Small intestine (tissue), 7 donors: ENCODE measurements around the gene SNX32. TPM values are rescaled to one million over a fixed set of nuclear protein-coding genes. Genes with fewer than 3 reads are reported as not detected.

Experiments used
- DNase-seq, 2 donors: peaks; one replicate each; pipeline versions ENCODE4 v3.0.0 to v3.0.0-alpha.2; 2013
- FAIRE-seq: peaks from 2 replicates; lab custom pipeline; 2012; peaks lifted over from hg19 to GRCh38; lab: Jason Lieb, UNC
- H3K27ac ChIP-seq, 3 donors: one replicate each; pipeline ENCODE4 v1.5.1; 2013; ENCODE audit warnings: low read length in 2 of 3, mild to moderate bottlenecking in 2 of 3, control low read depth in 1 of 3, inconsistent platforms in 1 of 3, low read depth in 1 of 3, moderate library complexity in 1 of 3
- H3K27me3 ChIP-seq, 3 donors: one replicate each; pipeline ENCODE4 v1.6.1; 2013; ENCODE audit warnings: low read length in 3 of 3, inconsistent platforms in 1 of 3; ENCODE audit not compliant: control insufficient read depth in 3 of 3, insufficient read depth in 3 of 3
- H3K36me3 ChIP-seq, 3 donors: one replicate each; pipeline ENCODE4 v1.6.1; 2013; ENCODE audit warnings: low read length in 3 of 3, inconsistent platforms in 1 of 3, low read depth in 1 of 3, mild to moderate bottlenecking in 1 of 3, moderate library complexity in 1 of 3; ENCODE audit not compliant: control insufficient read depth in 3 of 3, insufficient read depth in 2 of 3
- H3K4me1 ChIP-seq, 3 donors: one replicate each; pipeline ENCODE4 v1.6.1; 2013; ENCODE audit warnings: low read length in 2 of 3, inconsistent platforms in 1 of 3, low read depth in 1 of 3, mild to moderate bottlenecking in 1 of 3, moderate library complexity in 1 of 3; ENCODE audit not compliant: control insufficient read depth in 3 of 3, insufficient read depth in 2 of 3
- H3K4me3 ChIP-seq, 3 donors: one replicate each; pipeline ENCODE4 v1.5.1; 2013; ENCODE audit warnings: low read length in 3 of 3, control low read depth in 1 of 3, inconsistent platforms in 1 of 3, low read depth in 1 of 3, mild to moderate bottlenecking in 1 of 3, moderate library complexity in 1 of 3
- H3K9me3 ChIP-seq, 2 donors: one replicate each; pipeline ENCODE4 v1.6.1; 2013; ENCODE audit warnings: low read depth in 1 of 2, low read length in 1 of 2; ENCODE audit not compliant: control insufficient read depth in 2 of 2, insufficient read depth in 1 of 2
- WGBS, 3 donors: extraction: QIAGEN DNeasy Blood & Tissue Kit; methylation state at CpG; one replicate each; pipeline ENCODE4 v1.1.7; 2013; 5-methylcytosine and 5-hydroxymethylcytosine counted together
- polyA plus RNA-seq, 4 donors: library from polyadenylated mRNA; stranded (reverse) in 3 of 4; unstranded in 1 of 4; fragments of 200-250 nt in 3 of 4; fragments of 120-200 nt in 1 of 4; gene quantifications; one replicate each; pipeline versions ENCODE4 v1.2.1 to v1.2.3, GENCODE V29; 2013
- donor health status: healthy with polysubstance abuse.
- donor health status: control.
- donor health status: control.
- donor health status: Bipolar disorder and iron deficiency.
- donor health status: healthy.

SNX32 gene
- polyA plus RNA-seq, 4 donors: 0.54 to 4.0 (median 1.8) TPM

GRCh38 chr11:65849771-65850216 lies 16.0 kb downstream of the SNX32 start:
- Histone ChIP-seq H3K27ac (no peak overlapping the region), H3K9me3 (peaks cover 0 to 9% of the 10 kb centered on the region in 2 donors), H3K4me1 (peaks cover 0 to 52% (median 9%) of the 10 kb centered on the region in 3 donors), H3K36me3 (peaks cover 6 to 53% (median 14%) of the 10 kb centered on the region in 3 donors), H3K27me3 (no peaks in the 10 kb centered on the region), H3K4me3 (no peak overlapping the region)
- WGBS, 3 donors: 65 to 80% (median 79%) methylated on average over 16 of the region's 16 CpGs
- DNase-seq: no peak
- FAIRE-seq: no peak

GRCh38 chr11:65850217-65851082 lies 16.7 kb downstream of the SNX32 start:
- Histone ChIP-seq H3K4me3 (no peak overlapping the region), H3K4me1 (peaks cover 0 to 58% (median 9%) of the 10 kb centered on the region in 3 donors), H3K36me3 (peaks cover 11 to 59% (median 20%) of the 10 kb centered on the region in 3 donors), H3K9me3 (peaks cover 0 to 9% of the 10 kb centered on the region in 2 donors), H3K27ac (no peak overlapping the region), H3K27me3 (no peaks in the 10 kb centered on the region)
- no peak for FAIRE-seq
- WGBS, 3 donors: 79 to 85% (median 85%) methylated on average over 20 of the region's 20 CpGs
- DNase-seq: peak in 1 of 2 donors; percentile 21

GRCh38 chr11:65851083-65851579 lies 17.4 kb downstream of the SNX32 start:
- 89 to 93% (median 89%) methylated on average over 14 of the region's 14 CpGs for WGBS, 3 donors
- peaks cover 0 to 65% (median 9%) of the 10 kb centered on the region in 3 donors for H3K4me1 ChIP-seq

DNA sequence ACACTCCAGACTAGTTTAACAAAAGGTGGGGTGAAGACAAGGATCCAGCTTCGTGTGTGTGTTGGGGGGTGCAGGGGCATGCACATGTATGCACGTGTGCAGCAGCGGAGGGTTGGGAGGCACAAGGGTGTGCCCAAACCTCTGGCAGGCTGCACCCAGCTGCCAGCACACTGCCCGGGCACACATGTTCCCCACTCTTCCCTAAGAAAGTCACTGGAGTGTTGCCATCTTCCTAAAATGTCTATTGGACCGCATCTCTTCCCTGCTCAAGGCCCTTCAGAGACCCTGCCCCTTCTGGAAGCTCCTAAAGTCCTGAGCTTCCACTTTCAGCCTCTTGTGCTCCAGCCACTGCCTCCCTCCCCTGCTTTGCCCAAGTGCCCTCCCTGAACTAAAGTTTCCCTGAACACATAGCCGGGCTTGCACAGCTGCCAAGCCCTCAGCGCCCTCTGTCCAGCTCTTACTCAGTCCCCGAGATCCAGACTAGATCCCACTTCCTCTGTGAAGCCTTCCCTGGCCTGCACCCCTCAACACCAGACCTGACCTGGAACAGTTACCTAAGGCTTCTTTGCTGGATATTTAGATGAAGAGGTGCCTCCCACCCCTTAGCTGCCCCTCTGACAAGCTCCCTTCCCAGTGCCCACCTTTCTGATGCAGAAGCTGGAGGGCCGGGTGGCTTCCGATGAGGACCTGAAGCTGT lies 18.2 kb downstream of the SNX32 start:
- H3K4me3 ChIP-seq: peak overlapping the region in 1 of 3 donors; percentile 11
- DNase-seq (peak; percentile 11 to 34), FAIRE-seq (no peak)
- peaks cover 0 to 70% (median 9%) of the 10 kb centered on the region in 3 donors for H3K4me1 ChIP-seq
- H3K36me3 ChIP-seq: peaks cover 11 to 73% (median 28%) of the 10 kb centered on the region in 3 donors
- H3K27me3 ChIP-seq: no peaks in the 10 kb centered on the region
- H3K9me3 ChIP-seq: peaks cover 0 to 9% of the 10 kb centered on the region in 2 donors
- 41 to 77% (median 51%) methylated on average over 10 of the region's 10 CpGs for WGBS, 3 donors
- peak overlapping the region; percentile 8 to 95 (median 89) for H3K27ac ChIP-seq

More at GRCh38 chr11:65851083-65851579, 17.4 kb downstream of the SNX32 start:
- Histone ChIP-seq H3K27ac (peak overlapping the region in 2 of 3 donors; percentile 9 to 15), H3K9me3 (peaks cover 0 to 9% of the 10 kb centered on the region in 2 donors), H3K27me3 (no peaks in the 10 kb centered on the region), H3K36me3 (peaks cover 11 to 66% (median 27%) of the 10 kb centered on the region in 3 donors), H3K4me3 (no peak overlapping the region)
- FAIRE-seq: no peak
- peak in 1 of 2 donors; percentile 47 for DNase-seq

DNA sequence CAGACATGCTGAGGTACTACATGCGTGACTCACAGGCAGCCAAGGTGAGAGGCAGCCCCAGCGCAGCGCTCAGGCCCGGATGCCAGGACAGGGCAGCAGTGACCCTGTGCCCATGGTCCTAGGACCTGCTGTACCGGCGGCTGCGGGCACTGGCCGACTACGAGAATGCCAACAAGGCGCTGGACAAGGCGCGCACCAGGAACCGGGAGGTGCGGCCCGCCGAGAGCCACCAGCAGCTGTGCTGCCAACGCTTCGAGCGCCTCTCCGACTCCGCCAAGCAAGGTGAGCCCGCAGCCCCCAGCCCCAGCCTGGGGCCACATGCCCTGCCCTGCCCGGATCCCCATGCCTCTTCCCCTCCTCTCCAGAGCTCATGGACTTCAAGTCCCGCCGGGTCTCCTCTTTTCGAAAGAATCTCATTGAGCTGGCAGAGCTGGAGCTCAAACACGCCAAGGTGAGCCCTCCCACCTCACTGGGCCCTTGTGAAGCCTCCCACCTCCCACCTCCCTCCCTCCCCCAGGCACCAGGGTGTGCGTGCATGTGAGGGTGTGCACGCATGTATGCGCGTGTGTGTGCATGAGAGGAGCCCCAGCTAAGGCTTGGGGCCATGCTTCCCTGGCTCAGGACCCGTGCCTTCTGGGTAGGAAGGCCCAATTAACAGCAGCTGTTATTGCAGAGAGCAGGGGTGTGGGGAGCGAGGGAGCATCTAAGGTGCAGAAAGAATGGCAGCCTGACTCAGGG lies 18.9 kb downstream of the SNX32 start:
- no peaks in the 10 kb centered on the region for H3K27me3 ChIP-seq
- DNase-seq (peak in 1 of 2 donors; percentile 33), FAIRE-seq (no peak)
- H3K9me3 ChIP-seq: peaks cover 0 to 9% of the 10 kb centered on the region in 2 donors
- peaks cover 11 to 75% (median 28%) of the 10 kb centered on the region in 3 donors for H3K36me3 ChIP-seq
- peaks cover 0 to 70% (median 9%) of the 10 kb centered on the region in 3 donors for H3K4me1 ChIP-seq
- H3K4me3 ChIP-seq: peak overlapping the region in 1 of 3 donors; percentile 11
- WGBS, 3 donors: 47 to 84% (median 51%) methylated on average over 31 to 33 of the region's 33 CpGs
- peak overlapping the region; percentile 89 to 95 (median 93) for H3K27ac ChIP-seq

GRCh38 chr11:65853246-65853979 lies 19.6 kb downstream of the SNX32 start:
- Histone ChIP-seq H3K9me3 (peaks cover 0 to 9% of the 10 kb centered on the region in 2 donors), H3K4me1 (peaks cover 0 to 71% (median 9%) of the 10 kb centered on the region in 3 donors), H3K36me3 (peaks cover 11 to 75% (median 28%) of the 10 kb centered on the region in 3 donors), H3K27ac (peak overlapping the region; percentile 89 to 95 (median 93)), H3K4me3 (peak overlapping the region in 1 of 3 donors; percentile 3), H3K27me3 (no peaks in the 10 kb centered on the region)
- FAIRE-seq (no peak), DNase-seq (peak; percentile 25 to 57)
- 30 to 66% (median 33%) methylated on average over 6 of the region's 6 CpGs for WGBS, 3 donors

- FAIRE-seq: no peak
- Histone ChIP-seq H3K9me3 (peaks cover 0 to 9% of the 10 kb centered on the region in 2 donors), H3K36me3 (peaks cover 11 to 75% (median 28%) of the 10 kb centered on the region in 3 donors), H3K4me3 (peak overlapping the region in 1 of 3 donors; percentile 64), H3K27me3 (no peaks in the 10 kb centered on the region), H3K27ac (peak overlapping the region; percentile 95 to 98 (median 97)), H3K4me1 (peaks cover 0 to 77% (median 9%) of the 10 kb centered on the region in 3 donors)
- peak; percentile 94 to 99 for DNase-seq
- WGBS, 3 donors: 25 to 72% (median 45%) methylated on average over 4 of the region's 4 CpGs
Measured at GRCh38 chr11:65854161-65854592, 20.4 kb downstream of the SNX32 start.
